ENCODE data around the gene KLHL1.

Gene KLHL1

DNA sequence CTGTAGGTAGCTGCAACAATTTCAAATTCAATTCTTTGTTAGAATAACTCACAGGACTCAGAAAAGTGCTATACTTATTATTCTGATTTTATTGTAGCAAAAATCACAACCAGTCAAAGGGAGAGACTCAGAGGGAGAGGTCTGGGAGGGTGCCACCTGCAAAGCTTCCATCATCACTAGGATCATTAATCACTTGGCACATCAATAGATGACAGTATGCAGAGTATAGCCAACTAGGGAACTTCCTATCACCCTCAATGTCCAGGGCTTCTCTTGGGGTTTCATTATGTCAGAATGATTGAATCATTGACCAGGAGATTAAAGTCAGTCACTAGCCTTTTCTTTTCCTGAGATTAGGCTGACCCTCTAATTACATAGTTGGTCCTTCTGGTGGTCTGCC lies 432.0 kb downstream of the KLHL1 start:
- DNase-seq = no peak

DNA sequence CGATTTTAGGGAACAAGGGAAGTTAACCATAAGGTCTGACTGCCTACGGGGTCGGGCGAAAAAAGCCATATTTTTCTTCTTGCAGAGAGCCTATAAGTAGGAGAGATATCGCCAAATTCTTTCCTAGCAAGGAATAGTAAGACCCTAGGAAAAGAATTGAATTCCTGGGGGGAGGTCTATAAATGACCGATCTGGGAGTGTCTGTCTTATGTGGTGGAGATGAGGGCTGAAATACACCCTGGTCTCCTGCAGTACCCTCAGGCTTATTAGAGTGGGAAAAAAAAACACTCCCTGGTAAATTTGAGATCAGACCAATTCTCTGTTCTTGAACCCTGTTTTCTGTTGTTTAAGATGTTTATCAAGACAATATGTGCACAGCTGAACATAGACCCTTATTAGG lies 448.1 kb downstream of the KLHL1 start:
- no peak for DNase-seq

DNA sequence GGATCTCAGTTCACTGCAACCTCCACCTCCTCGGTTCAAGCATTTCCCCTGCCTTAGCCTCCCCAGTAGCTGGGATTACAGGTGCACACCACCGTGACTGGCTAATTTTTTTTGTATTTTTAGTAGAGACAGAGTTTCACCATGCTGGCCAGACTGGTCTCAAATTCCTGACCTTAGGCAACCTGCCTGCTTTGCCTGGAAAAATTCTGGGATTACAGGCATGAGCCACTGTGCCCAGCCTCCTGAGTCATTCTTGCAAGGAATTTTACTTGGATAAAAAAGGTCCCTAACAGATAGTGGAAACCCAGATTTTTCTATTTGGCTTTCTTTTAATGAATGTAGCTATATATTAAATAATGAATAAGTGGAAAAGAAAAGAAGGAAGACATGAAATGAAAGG lies 450.6 kb downstream of the KLHL1 start:
- DNase-seq = no peak

DNA sequence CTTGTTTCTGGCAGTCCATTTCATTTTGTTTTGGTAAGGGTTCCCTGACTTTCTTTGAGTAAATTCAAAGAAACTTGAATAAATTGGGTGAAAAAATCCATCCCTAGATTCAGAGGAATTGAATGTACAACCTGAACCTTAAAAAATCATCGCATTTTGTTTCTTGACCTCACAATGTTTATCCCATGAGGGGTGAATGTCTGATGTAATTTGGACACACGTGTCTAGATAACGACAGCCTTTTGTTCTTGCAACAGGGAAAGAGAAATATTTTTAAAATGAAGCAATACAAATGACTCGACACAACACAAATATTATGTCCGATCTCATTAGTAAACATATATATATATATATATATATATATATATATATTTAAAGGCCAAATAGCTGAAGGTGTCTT lies 453.9 kb downstream of the KLHL1 start:
- no peak for DNase-seq

All from DMS79 treated with DMSO at 0.1 percent for 48 hours (cell line).